ENCODE results near the gene DLG3. TPM values are rescaled to one million over a fixed set of nuclear protein-coding genes. Genes with fewer than 3 reads are reported as not detected.

DLG3 gene
- total and polyA plus RNA-seq, 10 of the 15 experiments (the other 5 are each of a cell fraction or from before 2014, with no cell fraction given) = 1.3 to 32.2 (median 3.9) TPM

GRCh38 chrX:70453024-70453618, 8.5 kb downstream of the DLG3 start:
- H3K27me3 ChIP-seq (replicated peaks in 1 of 2; ENCODE audit: control insufficient read depth in 2 of 2, insufficient read depth in 2 of 2, low read length in 1 of 2) = no peaks in the 10 kb centered on the region
- no peaks in the 10 kb centered on the region for H3K36me3 ChIP-seq (ENCODE audit: control insufficient read depth in 2 of 2, insufficient read depth in 2 of 2, low read length in 1 of 2)
- H3K4me3 ChIP-seq = no peak overlapping the region
- in situ Hi-C loops (cut with MboI) = loop anchor here (10.0 kb wide), 1 partner anchor 212 kb away; no protein-coding TSS in a partner anchor
- H2AFZ ChIP-seq (ENCODE audit: control insufficient read depth, low read depth, low read length) = no peak overlapping the region
- ChIA-PET RAD21 (ENCODE audit: unreplicated experiment) (interaction anchor here (1.7 kb wide), 1 partner anchor 97 kb away, joined by 3 read pairs; no protein-coding TSS in a partner anchor), CTCF (interaction anchor here (1.7 to 2.1 kb wide), 3 partner anchors 9 to 211 kb away, joined by 5 to 12 read pairs (median 11); partner anchors contain the start of gene DLG3), SMC1A (ENCODE audit: uncharacterized antibody, unreplicated experiment) (no interaction called here), POLR2A (no interaction called here)
- H3K79me2 ChIP-seq (ENCODE audit: control insufficient read depth, insufficient read depth, low read length) = no peaks in the 10 kb centered on the region
- peak overlapping the region; percentile 71; the same call in 1 of the 2 replicates for H3K4me2 ChIP-seq (ENCODE audit: control insufficient read depth, insufficient read depth)
- H3K27ac ChIP-seq (ENCODE audit: control insufficient read depth, insufficient read depth) = no peak overlapping the region
- H3K4me1 ChIP-seq (ENCODE audit: control insufficient read depth, insufficient read depth, low read length) = peaks cover 12% of the 10 kb centered on the region
- ATAC-seq (peak; percentile 11; the same call in 1 of the 3 replicates), DNase-seq (ENCODE audit: low read depth, low spot score) (no peak), FAIRE-seq (no peak)
- H3K9ac ChIP-seq (ENCODE audit: control insufficient read depth, insufficient read depth, low read length) = no peak overlapping the region
- WGBS (ENCODE audit: insufficient coverage, insufficient replicate concordance, low lambda C conversion rate, missing lambda C conversion rate) = 1% methylated on average over 5 of the region's 5 CpGs
- no TSS peak for BruUV-seq (replicated peaks)
- no peaks in the 10 kb centered on the region for H4K20me1 ChIP-seq (ENCODE audit: control insufficient read depth, insufficient read depth)
- no peaks in the 10 kb centered on the region for H3K9me3 ChIP-seq (replicated peaks; ENCODE audit: control insufficient read depth, insufficient read depth, low read length)
- intact Hi-C loops (cut with micrococcal nuclease; ENCODE audit: unreplicated experiment) = no loop called here
- TF ChIP-seq RAD51 (IDR thresholded peaks at IDR 0.05) (no peak), EED (IDR thresholded peaks at IDR 0.05; ENCODE audit: low read depth) (peak; percentile 63), MYB (IDR thresholded peaks at IDR 0.05; ENCODE audit: borderline replicate concordance, low read depth, low read length) (no peak), MYC (IDR thresholded peaks at IDR 0.05; ENCODE audit: insufficient read depth, insufficient read length, insufficient replicate concordance, low read length, severe bottlenecking) (no peak), YY1 (IDR thresholded peaks at IDR 0.05; ENCODE audit: low read depth, low read length) (no peak), CEBPZ (IDR thresholded peaks at IDR 0.05; ENCODE audit: low read depth, low read length) (no peak), BHLHE40 (IDR thresholded peaks at IDR 0.05; ENCODE audit: borderline replicate concordance in 1 of 2, low read depth in 2 of 2, low read length in 1 of 2) (no peak), BRCA1 (IDR thresholded peaks at IDR 0.05; ENCODE audit: low read depth, low read length) (no peak), CREM (IDR thresholded peaks at IDR 0.05; ENCODE audit: low read depth) (no peak), IKZF2 (IDR thresholded peaks at IDR 0.05) (peak; percentile 67 to 69), EZH2 (IDR thresholded peaks at IDR 0.05; ENCODE audit: borderline replicate concordance, control insufficient read depth, low read depth, low read length) (no peak), KLF5 (IDR thresholded peaks at IDR 0.05; ENCODE audit: partially characterized antibody) (no peak), ATF7 (IDR thresholded peaks at IDR 0.05; ENCODE audit: low read depth) (no peak), PAX8 (IDR thresholded peaks at IDR 0.05) (no peak), BMI1 (IDR thresholded peaks at IDR 0.05; ENCODE audit: borderline replicate concordance) (no peak)
- TF ChIP-seq, protein P1, sequence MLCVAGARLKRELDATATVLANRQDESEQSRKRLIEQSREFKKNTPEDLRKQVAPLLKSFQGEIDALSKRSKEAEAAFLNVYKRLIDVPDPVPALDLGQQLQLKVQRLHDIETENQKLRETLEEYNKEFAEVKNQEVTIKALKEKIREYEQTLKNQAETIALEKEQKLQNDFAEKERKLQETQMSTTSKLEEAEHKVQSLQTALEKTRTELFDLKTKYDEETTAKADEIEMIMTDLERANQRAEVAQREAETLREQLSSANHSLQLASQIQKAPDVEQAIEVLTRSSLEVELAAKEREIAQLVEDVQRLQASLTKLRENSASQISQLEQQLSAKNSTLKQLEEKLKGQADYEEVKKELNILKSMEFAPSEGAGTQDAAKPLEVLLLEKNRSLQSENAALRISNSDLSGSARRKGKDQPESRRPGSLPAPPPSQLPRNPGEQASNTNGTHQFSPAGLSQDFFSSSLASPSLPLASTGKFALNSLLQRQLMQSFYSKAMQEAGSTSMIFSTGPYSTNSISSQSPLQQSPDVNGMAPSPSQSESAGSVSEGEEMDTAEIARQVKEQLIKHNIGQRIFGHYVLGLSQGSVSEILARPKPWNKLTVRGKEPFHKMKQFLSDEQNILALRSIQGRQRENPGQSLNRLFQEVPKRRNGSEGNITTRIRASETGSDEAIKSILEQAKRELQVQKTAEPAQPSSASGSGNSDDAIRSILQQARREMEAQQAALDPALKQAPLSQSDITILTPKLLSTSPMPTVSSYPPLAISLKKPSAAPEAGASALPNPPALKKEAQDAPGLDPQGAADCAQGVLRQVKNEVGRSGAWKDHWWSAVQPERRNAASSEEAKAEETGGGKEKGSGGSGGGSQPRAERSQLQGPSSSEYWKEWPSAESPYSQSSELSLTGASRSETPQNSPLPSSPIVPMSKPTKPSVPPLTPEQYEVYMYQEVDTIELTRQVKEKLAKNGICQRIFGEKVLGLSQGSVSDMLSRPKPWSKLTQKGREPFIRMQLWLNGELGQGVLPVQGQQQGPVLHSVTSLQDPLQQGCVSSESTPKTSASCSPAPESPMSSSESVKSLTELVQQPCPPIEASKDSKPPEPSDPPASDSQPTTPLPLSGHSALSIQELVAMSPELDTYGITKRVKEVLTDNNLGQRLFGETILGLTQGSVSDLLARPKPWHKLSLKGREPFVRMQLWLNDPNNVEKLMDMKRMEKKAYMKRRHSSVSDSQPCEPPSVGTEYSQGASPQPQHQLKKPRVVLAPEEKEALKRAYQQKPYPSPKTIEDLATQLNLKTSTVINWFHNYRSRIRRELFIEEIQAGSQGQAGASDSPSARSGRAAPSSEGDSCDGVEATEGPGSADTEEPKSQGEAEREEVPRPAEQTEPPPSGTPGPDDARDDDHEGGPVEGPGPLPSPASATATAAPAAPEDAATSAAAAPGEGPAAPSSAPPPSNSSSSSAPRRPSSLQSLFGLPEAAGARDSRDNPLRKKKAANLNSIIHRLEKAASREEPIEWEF (IDR thresholded peaks at IDR 0.05; ENCODE audit: insufficient replicate concordance, low read depth, low read length) = no peak
